Panc1 (cell line): ENCODE measurements around the gene APOL4. TPM values are rescaled to one million over a fixed set of nuclear protein-coding genes. Genes with fewer than 3 reads are reported as not detected.

Experiments
- ATAC-seq: fragments of 200-7000 bp; cut with Tn5 transposase; 2 replicates; pipeline ENCODE4 v1.9.1; 2020; ENCODE audit warnings: mild to moderate bottlenecking, moderate library complexity
- BruUV-seq: library from RNA; stranded (reverse); fragments of 400-500 nt; replicated peaks from 2 replicates; lab custom pipeline; 2021; lab: Mats Ljungman, UMichigan
- CTCF ChIA-PET: fragments of 300-600 bp; sonication (Branson Sonifier 250); formaldehyde crosslinking; loops from one replicate; lab custom pipeline; 2022; ENCODE audit warnings: antibody characterized with exemption; lab: Charles Lee
- POLR2A ChIA-PET: fragments of 300-600 bp; sonication (Branson Sonifier 250); formaldehyde crosslinking; loops from one replicate; lab custom pipeline; 2022; ENCODE audit warnings: antibody characterized with exemption; lab: Charles Lee
- DNase-seq: peaks from one replicate; pipeline ENCODE4 v3.0.0-alpha.2; 2010; ENCODE audit warnings: low read depth, low spot score
- H3K27ac ChIP-seq: 2 replicates; pipeline ENCODE4 v1.5.1; 2011; ENCODE audit warnings: mild to moderate bottlenecking, low read length, inconsistent platforms
- H3K27me3 ChIP-seq: fragments of 200-500 bp; sonication (Bioruptor generic); 2 replicates; pipeline ENCODE4 v1.6.0; 2014; ENCODE audit warnings: low read length, inconsistent platforms; ENCODE audit not compliant: control insufficient read depth, insufficient read depth
- H3K36me3 ChIP-seq: fragments of 200-500 bp; sonication (Bioruptor generic); 2 replicates; pipeline ENCODE4 v1.5.1; 2014; ENCODE audit warnings: inconsistent platforms, mild to moderate bottlenecking, low read length, moderate library complexity; ENCODE audit not compliant: control insufficient read depth, insufficient read depth
- H3K4me1 ChIP-seq: 2 replicates; pipeline ENCODE4 v1.5.1; 2011; ENCODE audit warnings: inconsistent platforms, mild to moderate bottlenecking, low read length, moderate library complexity; ENCODE audit not compliant: control insufficient read depth, insufficient read depth
- H3K4me3 ChIP-seq, 2 experiments: 2 replicates each; pipeline ENCODE4 v1.5.1; 2011 to 2012; ENCODE audit warnings: low read depth in 2 of 2, low read length in 2 of 2, mild to moderate bottlenecking in 2 of 2, inconsistent platforms in 1 of 2, moderate library complexity in 1 of 2
- H3K9me3 ChIP-seq: fragments of 200-500 bp; sonication (Bioruptor generic); 2 replicates; pipeline ENCODE4 v1.5.1; 2014; ENCODE audit warnings: low read depth, mild to moderate bottlenecking, inconsistent platforms, low read length, moderate library complexity; ENCODE audit not compliant: control insufficient read depth, insufficient read depth
- POLR2AphosphoS5 ChIP-seq: IDR thresholded peaks from 2 replicates; pipeline ENCODE4 v1.6.1; 2012; ENCODE audit warnings: mild to moderate bottlenecking, low read depth, low read length, moderate library complexity
- SIN3A ChIP-seq: IDR thresholded peaks from 2 replicates; pipeline ENCODE4 v1.6.1; 2012; ENCODE audit warnings: low read depth, mild to moderate bottlenecking, low read length, moderate library complexity, borderline replicate concordance; ENCODE audit not compliant: insufficient read depth
- TCF7L2 ChIP-seq: IDR thresholded peaks from 2 replicates; pipeline ENCODE4 v1.6.1; 2011; ENCODE audit warnings: mild to moderate bottlenecking, low read depth, low read length, inconsistent platforms
- in situ Hi-C: cut with HindIII; loops from 2 replicates; pipeline ENCODE4 v1.10.0; 2016; ENCODE audit warnings: low sequenced_read_pairs, low pct_unique_long_range_greater_than_20kb
- intact Hi-C: fragments of 100-400 bp; cut with micrococcal nuclease; formaldehyde crosslinking; loops from one replicate; pipeline ENCODE4 v1.10.0; 2022; ENCODE audit not compliant: unreplicated experiment
- total RNA-seq: library from RNA; stranded (reverse); gene quantifications from one replicate; pipeline ENCODE4 v1.2.1, GENCODE V29; 2021; ENCODE audit not compliant: unreplicated experiment
- TF ChIP-seq, protein P1 (sequence below), 2 experiments: IDR thresholded peaks; 2 replicates each; pipeline ENCODE4 v1.6.1; 2011 to 2012; ENCODE audit warnings: low read depth in 2 of 2, control low read depth in 1 of 2, low read length in 1 of 2, mild to moderate bottlenecking in 1 of 2, moderate library complexity in 1 of 2; ENCODE audit not compliant: insufficient read depth in 1 of 2
- TF ChIP-seq, protein P2 (sequence below): fragments of 450-650 bp; IDR thresholded peaks from 2 replicates; pipeline ENCODE4 v1.5.1; 2017; ENCODE audit warnings: mild to moderate bottlenecking

Gene APOL4
- total RNA-seq, 1 experiment from 2014 or later: not detected

DNA sequence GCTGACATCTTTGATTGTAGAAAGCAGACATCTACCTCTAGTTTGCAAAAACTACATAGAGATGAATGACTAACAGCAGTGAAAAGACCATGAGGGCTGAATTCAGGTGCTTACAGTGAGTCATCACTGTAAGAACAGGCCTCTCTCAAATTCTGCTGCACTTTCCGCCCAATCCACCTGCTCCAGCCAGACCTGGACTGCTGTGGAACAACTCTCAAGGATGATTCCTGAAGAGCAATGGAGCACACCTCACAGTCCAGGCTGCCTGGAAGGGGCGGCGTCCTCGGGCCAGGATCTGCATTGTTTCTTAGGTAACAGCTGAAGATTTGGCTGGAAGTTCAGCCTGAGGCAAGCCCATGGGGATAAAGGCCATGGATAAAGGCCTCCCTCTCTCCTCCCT lies 22.6 kb upstream of the APOL4 start:
- H3K9me3 ChIP-seq: no peaks in the 10 kb centered on the region
- in situ Hi-C loops (no loop called here), intact Hi-C loops (no loop called here)
- TF ChIP-seq, protein P1, sequence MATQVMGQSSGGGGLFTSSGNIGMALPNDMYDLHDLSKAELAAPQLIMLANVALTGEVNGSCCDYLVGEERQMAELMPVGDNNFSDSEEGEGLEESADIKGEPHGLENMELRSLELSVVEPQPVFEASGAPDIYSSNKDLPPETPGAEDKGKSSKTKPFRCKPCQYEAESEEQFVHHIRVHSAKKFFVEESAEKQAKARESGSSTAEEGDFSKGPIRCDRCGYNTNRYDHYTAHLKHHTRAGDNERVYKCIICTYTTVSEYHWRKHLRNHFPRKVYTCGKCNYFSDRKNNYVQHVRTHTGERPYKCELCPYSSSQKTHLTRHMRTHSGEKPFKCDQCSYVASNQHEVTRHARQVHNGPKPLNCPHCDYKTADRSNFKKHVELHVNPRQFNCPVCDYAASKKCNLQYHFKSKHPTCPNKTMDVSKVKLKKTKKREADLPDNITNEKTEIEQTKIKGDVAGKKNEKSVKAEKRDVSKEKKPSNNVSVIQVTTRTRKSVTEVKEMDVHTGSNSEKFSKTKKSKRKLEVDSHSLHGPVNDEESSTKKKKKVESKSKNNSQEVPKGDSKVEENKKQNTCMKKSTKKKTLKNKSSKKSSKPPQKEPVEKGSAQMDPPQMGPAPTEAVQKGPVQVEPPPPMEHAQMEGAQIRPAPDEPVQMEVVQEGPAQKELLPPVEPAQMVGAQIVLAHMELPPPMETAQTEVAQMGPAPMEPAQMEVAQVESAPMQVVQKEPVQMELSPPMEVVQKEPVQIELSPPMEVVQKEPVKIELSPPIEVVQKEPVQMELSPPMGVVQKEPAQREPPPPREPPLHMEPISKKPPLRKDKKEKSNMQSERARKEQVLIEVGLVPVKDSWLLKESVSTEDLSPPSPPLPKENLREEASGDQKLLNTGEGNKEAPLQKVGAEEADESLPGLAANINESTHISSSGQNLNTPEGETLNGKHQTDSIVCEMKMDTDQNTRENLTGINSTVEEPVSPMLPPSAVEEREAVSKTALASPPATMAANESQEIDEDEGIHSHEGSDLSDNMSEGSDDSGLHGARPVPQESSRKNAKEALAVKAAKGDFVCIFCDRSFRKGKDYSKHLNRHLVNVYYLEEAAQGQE (IDR thresholded peaks at IDR 0.05; ENCODE audit: insufficient read depth in 1 of 2, low read depth in 2 of 2, low read length in 1 of 2): no peak
- no peak for TF ChIP-seq POLR2AphosphoS5
- TF ChIP-seq, protein P2, sequence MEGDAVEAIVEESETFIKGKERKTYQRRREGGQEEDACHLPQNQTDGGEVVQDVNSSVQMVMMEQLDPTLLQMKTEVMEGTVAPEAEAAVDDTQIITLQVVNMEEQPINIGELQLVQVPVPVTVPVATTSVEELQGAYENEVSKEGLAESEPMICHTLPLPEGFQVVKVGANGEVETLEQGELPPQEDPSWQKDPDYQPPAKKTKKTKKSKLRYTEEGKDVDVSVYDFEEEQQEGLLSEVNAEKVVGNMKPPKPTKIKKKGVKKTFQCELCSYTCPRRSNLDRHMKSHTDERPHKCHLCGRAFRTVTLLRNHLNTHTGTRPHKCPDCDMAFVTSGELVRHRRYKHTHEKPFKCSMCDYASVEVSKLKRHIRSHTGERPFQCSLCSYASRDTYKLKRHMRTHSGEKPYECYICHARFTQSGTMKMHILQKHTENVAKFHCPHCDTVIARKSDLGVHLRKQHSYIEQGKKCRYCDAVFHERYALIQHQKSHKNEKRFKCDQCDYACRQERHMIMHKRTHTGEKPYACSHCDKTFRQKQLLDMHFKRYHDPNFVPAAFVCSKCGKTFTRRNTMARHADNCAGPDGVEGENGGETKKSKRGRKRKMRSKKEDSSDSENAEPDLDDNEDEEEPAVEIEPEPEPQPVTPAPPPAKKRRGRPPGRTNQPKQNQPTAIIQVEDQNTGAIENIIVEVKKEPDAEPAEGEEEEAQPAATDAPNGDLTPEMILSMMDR: no peak
- no peak for TF ChIP-seq SIN3A
- TF ChIP-seq TCF7L2: no peak
- no peaks in the 10 kb centered on the region for H3K4me1 ChIP-seq
- no peak overlapping the region for H3K27ac ChIP-seq
- DNase-seq (no peak), ATAC-seq (no peak)
- no peaks in the 10 kb centered on the region; the same call in 1 of the 2 replicates for H3K27me3 ChIP-seq
- no peak overlapping the region for H3K4me3 ChIP-seq
- H3K36me3 ChIP-seq: no peaks in the 10 kb centered on the region
- no TSS peak for BruUV-seq
- POLR2A ChIA-PET: no interaction called here
- CTCF ChIA-PET: no interaction called here

DNA sequence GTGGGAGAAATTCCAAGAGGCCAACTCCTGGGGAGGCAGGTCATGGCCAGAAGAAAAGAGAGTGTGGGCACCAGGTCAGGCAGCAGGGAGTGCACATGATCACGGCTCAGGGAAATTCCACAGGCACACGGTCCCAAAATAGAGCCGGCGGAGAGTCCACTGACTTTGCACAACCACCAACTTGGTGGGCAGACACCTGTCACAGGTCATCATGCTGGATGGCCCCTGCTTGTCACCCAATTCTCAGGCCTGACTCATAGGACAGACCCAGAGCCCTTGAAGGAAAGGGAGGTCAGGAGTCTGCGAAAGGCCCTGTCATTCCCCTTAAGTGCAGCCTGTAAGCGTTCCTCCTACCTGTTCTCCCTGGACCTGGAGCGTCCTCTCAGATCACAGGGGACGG lies 21.9 kb upstream of the APOL4 start:
- TF ChIP-seq POLR2AphosphoS5 (no peak), TCF7L2 (no peak), SIN3A (no peak)
- TF ChIP-seq, protein P1 (IDR thresholded peaks at IDR 0.05; ENCODE audit: insufficient read depth in 1 of 2, low read depth in 2 of 2, low read length in 1 of 2): no peak
- TF ChIP-seq, protein P2: no peak
- no TSS peak for BruUV-seq
- no peak overlapping the region for H3K4me3 ChIP-seq
- ChIA-PET CTCF (no interaction called here), POLR2A (no interaction called here)
- no peaks in the 10 kb centered on the region; the same call in 1 of the 2 replicates for H3K27me3 ChIP-seq
- no peaks in the 10 kb centered on the region for H3K9me3 ChIP-seq
- intact Hi-C loops (no loop called here), in situ Hi-C loops (no loop called here)
- DNase-seq (no peak), ATAC-seq (no peak)
- H3K4me1 ChIP-seq: no peaks in the 10 kb centered on the region
- H3K36me3 ChIP-seq: no peaks in the 10 kb centered on the region
- no peak overlapping the region for H3K27ac ChIP-seq
